HCT116 (cell line): ENCODE results near the gene ACSS3. TPM values are rescaled to one million over a fixed set of nuclear protein-coding genes. Genes with fewer than 3 reads are reported as not detected.

Experiments
- ATAC-seq: fragments of 200-7000 bp; cut with Tn5 transposase; 2 replicates; pipeline ENCODE4 v1.9.1; 2020; ENCODE audit warnings: mild to moderate bottlenecking, moderate library complexity
- BruUV-seq: library from RNA; stranded (reverse); fragments of 400-500 nt; replicated peaks from 2 replicates; lab custom pipeline; 2021; lab: Mats Ljungman, UMichigan
- CTCF ChIA-PET: fragments of 300-600 bp; sonication (Branson Sonifier 250); formaldehyde crosslinking; loops from one replicate; lab custom pipeline; 2021; ENCODE audit warnings: antibody characterized with exemption; lab: Charles Lee
- POLR2A ChIA-PET: fragments of 300-600, 350-600 bp; sonication (Branson Sonifier 250); formaldehyde crosslinking; loops from one replicate; lab custom pipeline; 2021; ENCODE audit warnings: antibody characterized with exemption; lab: Charles Lee
- RAD21 ChIA-PET, 2 experiments: fragments of 300-600 bp; sonication (Branson Sonifier 250); formaldehyde crosslinking; loops; one replicate each; lab custom pipeline; 2023; ENCODE audit warnings: low total read pairs in 2 of 2; ENCODE audit not compliant: uncharacterized antibody in 2 of 2, unreplicated experiment in 2 of 2, low non-redundant PET in 1 of 2; lab: Charles Lee
- DNase-seq: peaks from one replicate; pipeline ENCODE4 v3.0.0-alpha.2; 2010; ENCODE audit warnings: low read depth, low spot score
- H2AFZ ChIP-seq: fragments of 200-600 bp; shearing (Covaris generic), sonication (generic); 2 replicates; pipeline ENCODE4 v1.6.1; 2017; ENCODE audit warnings: low read depth, mixed run types, mixed read lengths, antibody characterized with exemption, low read length; ENCODE audit not compliant: poor library complexity, severe bottlenecking
- H3K27ac ChIP-seq: 2 replicates; pipeline ENCODE4 v1.5.1; 2012; ENCODE audit warnings: low read depth, low read length
- H3K27me3 ChIP-seq: fragments of 200-600 bp; sonication (generic); 2 replicates; pipeline ENCODE4 v1.6.1; 2016; ENCODE audit warnings: mixed run types, low read length, mixed read lengths; ENCODE audit not compliant: insufficient read depth
- H3K36me3 ChIP-seq, 2 experiments: fragments of 200-500 bp in 1 of 2; fragments of 200-600 bp in 1 of 2; sonication (Bioruptor generic) in 1 of 2; sonication (generic) in 1 of 2; 2 replicates each; pipeline versions ENCODE4 v1.5.1 to v1.6.1; 2014 to 2016; ENCODE audit warnings: low read length in 2 of 2, inconsistent platforms in 1 of 2, mixed read lengths in 1 of 2, mixed run types in 1 of 2; ENCODE audit not compliant: insufficient read depth in 2 of 2, control insufficient read depth in 1 of 2
- H3K4me1 ChIP-seq, 2 experiments: fragments of 200-600 bp in 1 of 2; sonication (generic) in 1 of 2; 2 replicates each; pipeline versions ENCODE4 v1.5.1 to v1.6.1; 2012 to 2017; ENCODE audit warnings: low read length in 2 of 2, inconsistent platforms in 1 of 2, mild to moderate bottlenecking in 1 of 2, mixed read lengths in 1 of 2, mixed run types in 1 of 2, moderate library complexity in 1 of 2; ENCODE audit not compliant: insufficient read depth in 2 of 2, control insufficient read depth in 1 of 2
- H3K4me2 ChIP-seq: fragments of 200-600 bp; sonication (generic); 2 replicates; pipeline ENCODE4 v1.6.1; 2017; ENCODE audit warnings: mixed run types, low read length, mixed read lengths
- H3K4me3 ChIP-seq, 2 experiments: fragments of 200-600 bp in 1 of 2; sonication (generic) in 1 of 2; replicated peaks in 1 of 2; 2 replicates each; pipeline ENCODE4 v1.5.1; 2011 to 2016; ENCODE audit warnings: low read length in 2 of 2, control low read depth in 1 of 2, low read depth in 1 of 2, mild to moderate bottlenecking in 1 of 2, mixed read lengths in 1 of 2, mixed run types in 1 of 2
- H3K79me2 ChIP-seq: fragments of 200-600 bp; sonication (generic); 2 replicates; pipeline ENCODE4 v1.6.1; 2017; ENCODE audit warnings: mild to moderate bottlenecking, mixed run types, low read length, moderate library complexity, mixed read lengths; ENCODE audit not compliant: insufficient read depth
- H3K9ac ChIP-seq: fragments of 200-600 bp; sonication (generic); 2 replicates; pipeline ENCODE4 v1.6.1; 2016; ENCODE audit warnings: low read length, mixed read lengths
- H3K9me2 ChIP-seq: fragments of 200-600 bp; sonication (generic), shearing (Covaris generic); 2 replicates; pipeline ENCODE4 v1.6.1; 2017; ENCODE audit warnings: mixed run types, mild to moderate bottlenecking, moderate library complexity; ENCODE audit not compliant: insufficient read depth
- H3K9me3 ChIP-seq, 2 experiments: fragments of 200-500 bp in 1 of 2; fragments of 200-600 bp in 1 of 2; sonication (Bioruptor generic) in 1 of 2; sonication (generic) in 1 of 2; 2 replicates each; pipeline ENCODE4 v1.6.1; 2014 to 2017; ENCODE audit warnings: low read length in 2 of 2, mixed read lengths in 2 of 2, inconsistent platforms in 1 of 2, low read depth in 1 of 2, mild to moderate bottlenecking in 1 of 2, mixed run types in 1 of 2, moderate library complexity in 1 of 2; ENCODE audit not compliant: control insufficient read depth in 1 of 2, insufficient read depth in 1 of 2
- H4K20me1 ChIP-seq: fragments of 200-600 bp; sonication (generic), shearing (Covaris generic); 2 replicates; pipeline ENCODE4 v1.6.1; 2017; ENCODE audit warnings: mixed run types, mild to moderate bottlenecking, moderate library complexity; ENCODE audit not compliant: insufficient read depth
- CBX3 ChIP-seq: IDR thresholded peaks from 2 replicates; pipeline ENCODE4 v1.6.1; 2012; ENCODE audit warnings: low read depth
- CEBPB ChIP-seq: IDR thresholded peaks from 2 replicates; pipeline ENCODE4 v1.6.1; 2012; ENCODE audit warnings: low read depth
- ELF1 ChIP-seq: IDR thresholded peaks from 2 replicates; pipeline ENCODE4 v1.6.1; 2012; ENCODE audit warnings: low read depth, borderline replicate concordance
- EZH2 ChIP-seq: fragments of 200-600 bp; sonication (generic); IDR thresholded peaks from 2 replicates; pipeline ENCODE4 v1.6.1; 2017; ENCODE audit warnings: antibody characterized with exemption, mixed run types
- EZH2phosphoT487 ChIP-seq: fragments of 200-600 bp; IDR thresholded peaks from 2 replicates; pipeline ENCODE4 v1.6.1; 2018; ENCODE audit warnings: antibody characterized with exemption, borderline replicate concordance
- FOSL1 ChIP-seq: IDR thresholded peaks from 2 replicates; pipeline ENCODE4 v1.6.1; 2012; ENCODE audit warnings: low read depth
- JUND ChIP-seq: IDR thresholded peaks from 2 replicates; pipeline ENCODE4 v1.6.1; 2012
- POLR2A ChIP-seq: IDR thresholded peaks from 2 replicates; pipeline ENCODE4 v1.7.0; 2011; ENCODE audit warnings: borderline replicate concordance; ENCODE audit not compliant: insufficient read depth, insufficient read length; ENCODE audit errors: extremely low read depth
- POLR2AphosphoS5 ChIP-seq: IDR thresholded peaks from 2 replicates; pipeline ENCODE4 v1.6.1; 2011; ENCODE audit warnings: mild to moderate bottlenecking, low read depth, low read length, moderate library complexity
- RAD21 ChIP-seq: IDR thresholded peaks from 2 replicates; pipeline ENCODE4 v1.6.1; 2012; ENCODE audit warnings: low read depth, mild to moderate bottlenecking
- SIN3A ChIP-seq: IDR thresholded peaks from 2 replicates; pipeline ENCODE4 v1.6.1; 2012; ENCODE audit warnings: low read depth
- SP1 ChIP-seq: IDR thresholded peaks from 2 replicates; pipeline ENCODE4 v1.6.1; 2012; ENCODE audit warnings: low read depth
- SRF ChIP-seq: IDR thresholded peaks from 2 replicates; pipeline ENCODE4 v1.6.1; 2012; ENCODE audit warnings: low read depth
- YY1 ChIP-seq: IDR thresholded peaks from 2 replicates; pipeline ENCODE4 v1.6.1; 2011; ENCODE audit warnings: low read length, low read depth, moderate library complexity, mild to moderate bottlenecking; ENCODE audit not compliant: insufficient replicate concordance; ENCODE audit errors: extremely low read depth
- ZFX ChIP-seq: fragments of 450-650 bp; IDR thresholded peaks from 2 replicates; pipeline ENCODE4 v1.6.1; 2017
- ZNF274 ChIP-seq: fragments of 200-500 bp; sonication (Bioruptor generic); IDR thresholded peaks from 2 replicates; pipeline ENCODE4 v1.6.1; 2014; ENCODE audit warnings: mild to moderate bottlenecking, low read depth, low read length, inconsistent platforms
- intact Hi-C: fragments of 100-400 bp; cut with micrococcal nuclease; formaldehyde crosslinking; loops from 2 replicates; pipeline ENCODE4 v1.10.0; 2022
- total RNA-seq: library from RNA; stranded (reverse); gene quantifications from one replicate; pipeline ENCODE4 v1.2.1, GENCODE V29; 2021; ENCODE audit not compliant: unreplicated experiment
- TF ChIP-seq, protein P1 (sequence below): IDR thresholded peaks from 2 replicates; pipeline ENCODE4 v1.6.1; 2012
- TF ChIP-seq, protein P2 (sequence below): IDR thresholded peaks from 2 replicates; pipeline ENCODE4 v1.6.1; 2012; ENCODE audit warnings: low read depth
- TF ChIP-seq, protein P3 (sequence below): IDR thresholded peaks from 2 replicates; pipeline ENCODE4 v1.6.1; 2012

The ACSS3 gene
- total RNA-seq, 1 experiment from 2014 or later = 0.30 TPM

DNA sequence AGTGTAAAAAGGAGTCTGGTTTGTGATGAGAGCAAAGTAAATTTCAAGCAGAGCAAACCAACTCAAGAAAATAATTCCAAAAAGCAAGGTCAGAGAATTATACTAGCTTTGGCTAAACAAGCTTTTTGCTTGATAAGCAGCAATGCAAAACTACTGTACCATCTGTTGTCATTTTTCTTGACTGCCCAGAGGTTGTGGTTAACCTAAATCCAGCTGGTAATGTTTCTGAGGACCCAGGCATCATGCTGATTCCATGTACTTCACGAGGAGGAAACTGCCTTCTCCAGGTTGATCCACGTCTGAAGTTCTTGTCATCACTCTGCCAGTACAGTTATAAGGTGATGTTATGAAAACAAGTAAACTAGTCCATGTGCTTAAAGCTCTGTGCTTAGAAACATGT, 185.2 kb downstream of the ACSS3 start:
- DNase-seq (no peak), ATAC-seq (no peak)
- ChIA-PET CTCF (interaction anchor here (1.6 kb wide), 1 partner anchor 1068 kb away, joined by 4 read pairs; no protein-coding TSS in a partner anchor), POLR2A (no interaction called here), RAD21 (no interaction called here)
- Histone ChIP-seq H2AFZ (no peak overlapping the region), H3K9me2 (no peaks in the 10 kb centered on the region), H3K9me3 (no peaks in the 10 kb centered on the region), H3K9ac (no peak overlapping the region), H3K4me3 (no peak overlapping the region), H3K4me1 (no peaks in the 10 kb centered on the region), H3K27me3 (no peaks in the 10 kb centered on the region), H3K27ac (no peak overlapping the region), H4K20me1 (no peaks in the 10 kb centered on the region), H3K4me2 (no peak overlapping the region), H3K79me2 (no peaks in the 10 kb centered on the region), H3K36me3 (no peaks in the 10 kb centered on the region)
- TF ChIP-seq YY1 (no peak), SIN3A (no peak), EZH2 (no peak), ZFX (no peak), POLR2A (no peak), SRF (no peak), CBX3 (no peak), JUND (no peak), FOSL1 (no peak), ZNF274 (no peak)
- TF ChIP-seq, protein P1, sequence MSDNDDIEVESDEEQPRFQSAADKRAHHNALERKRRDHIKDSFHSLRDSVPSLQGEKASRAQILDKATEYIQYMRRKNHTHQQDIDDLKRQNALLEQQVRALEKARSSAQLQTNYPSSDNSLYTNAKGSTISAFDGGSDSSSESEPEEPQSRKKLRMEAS = no peak
- BruUV-seq = no TSS peak
- intact Hi-C loops = no loop called here

DNA sequence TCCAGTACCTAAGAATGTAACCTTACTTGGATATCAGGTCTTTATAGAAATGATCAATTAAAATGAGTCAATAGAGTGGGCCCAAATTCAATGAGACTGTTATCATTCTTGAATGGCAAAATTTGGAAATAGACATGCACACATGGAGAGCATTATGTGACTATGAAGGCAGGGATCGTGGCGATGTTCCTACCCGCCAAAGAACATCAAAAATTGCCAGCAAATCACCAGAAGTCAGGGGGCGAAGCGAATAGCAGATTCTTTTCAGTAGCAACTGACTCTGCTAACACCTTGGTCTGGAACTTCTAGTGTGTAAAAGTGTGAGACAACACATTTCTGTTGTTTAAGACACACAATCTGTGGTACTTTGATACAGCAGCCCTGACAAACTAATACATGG, 192.5 kb downstream of the ACSS3 start:
- H4K20me1 ChIP-seq = no peaks in the 10 kb centered on the region
- intact Hi-C loops = no loop called here
- no peaks in the 10 kb centered on the region for H3K4me1 ChIP-seq
- no peaks in the 10 kb centered on the region for H3K79me2 ChIP-seq
- POLR2A ChIA-PET = no interaction called here
- no peaks in the 10 kb centered on the region for H3K9me2 ChIP-seq
- no peak overlapping the region for H3K4me2 ChIP-seq
- BruUV-seq = no TSS peak
- no peaks in the 10 kb centered on the region for H3K36me3 ChIP-seq
- no peak overlapping the region for H3K9ac ChIP-seq
- RAD21 ChIA-PET = no interaction called here
- H3K4me3 ChIP-seq = no peak overlapping the region
- H2AFZ ChIP-seq = no peak overlapping the region
- H3K9me3 ChIP-seq = no peaks in the 10 kb centered on the region
- ATAC-seq = no peak
- no peaks in the 10 kb centered on the region for H3K27me3 ChIP-seq
- DNase-seq = no peak
- no peak overlapping the region for H3K27ac ChIP-seq
- CTCF ChIA-PET = no interaction called here
- no peak for TF ChIP-seq YY1
- TF ChIP-seq POLR2A = no peak
- TF ChIP-seq, protein P2, sequence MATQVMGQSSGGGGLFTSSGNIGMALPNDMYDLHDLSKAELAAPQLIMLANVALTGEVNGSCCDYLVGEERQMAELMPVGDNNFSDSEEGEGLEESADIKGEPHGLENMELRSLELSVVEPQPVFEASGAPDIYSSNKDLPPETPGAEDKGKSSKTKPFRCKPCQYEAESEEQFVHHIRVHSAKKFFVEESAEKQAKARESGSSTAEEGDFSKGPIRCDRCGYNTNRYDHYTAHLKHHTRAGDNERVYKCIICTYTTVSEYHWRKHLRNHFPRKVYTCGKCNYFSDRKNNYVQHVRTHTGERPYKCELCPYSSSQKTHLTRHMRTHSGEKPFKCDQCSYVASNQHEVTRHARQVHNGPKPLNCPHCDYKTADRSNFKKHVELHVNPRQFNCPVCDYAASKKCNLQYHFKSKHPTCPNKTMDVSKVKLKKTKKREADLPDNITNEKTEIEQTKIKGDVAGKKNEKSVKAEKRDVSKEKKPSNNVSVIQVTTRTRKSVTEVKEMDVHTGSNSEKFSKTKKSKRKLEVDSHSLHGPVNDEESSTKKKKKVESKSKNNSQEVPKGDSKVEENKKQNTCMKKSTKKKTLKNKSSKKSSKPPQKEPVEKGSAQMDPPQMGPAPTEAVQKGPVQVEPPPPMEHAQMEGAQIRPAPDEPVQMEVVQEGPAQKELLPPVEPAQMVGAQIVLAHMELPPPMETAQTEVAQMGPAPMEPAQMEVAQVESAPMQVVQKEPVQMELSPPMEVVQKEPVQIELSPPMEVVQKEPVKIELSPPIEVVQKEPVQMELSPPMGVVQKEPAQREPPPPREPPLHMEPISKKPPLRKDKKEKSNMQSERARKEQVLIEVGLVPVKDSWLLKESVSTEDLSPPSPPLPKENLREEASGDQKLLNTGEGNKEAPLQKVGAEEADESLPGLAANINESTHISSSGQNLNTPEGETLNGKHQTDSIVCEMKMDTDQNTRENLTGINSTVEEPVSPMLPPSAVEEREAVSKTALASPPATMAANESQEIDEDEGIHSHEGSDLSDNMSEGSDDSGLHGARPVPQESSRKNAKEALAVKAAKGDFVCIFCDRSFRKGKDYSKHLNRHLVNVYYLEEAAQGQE = no peak
- TF ChIP-seq CEBPB = no peak
- no peak for TF ChIP-seq ELF1
- TF ChIP-seq, protein P3, sequence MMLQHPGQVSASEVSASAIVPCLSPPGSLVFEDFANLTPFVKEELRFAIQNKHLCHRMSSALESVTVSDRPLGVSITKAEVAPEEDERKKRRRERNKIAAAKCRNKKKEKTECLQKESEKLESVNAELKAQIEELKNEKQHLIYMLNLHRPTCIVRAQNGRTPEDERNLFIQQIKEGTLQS = no peak
- TF ChIP-seq JUND = no peak
- TF ChIP-seq SP1 = no peak
- TF ChIP-seq POLR2AphosphoS5 = no peak
- TF ChIP-seq, protein P1 = no peak
- TF ChIP-seq ZNF274 = no peak
- no peak for TF ChIP-seq EZH2phosphoT487
- TF ChIP-seq RAD21 = no peak
- no peak for TF ChIP-seq ZFX
- no peak for TF ChIP-seq CBX3
